Measurements from ENCODE around the gene TBC1D3C. TPM values are rescaled to one million over a fixed set of nuclear protein-coding genes. Genes with fewer than 3 reads are reported as not detected.
"Not testable (repeated sequence)": the region's sequence is repeated elsewhere in the genome, so short reads cannot be mapped to it uniquely, and the experiment has no call there.

Gene TBC1D3C
- total RNA-seq (2021) (0.31 TPM in 1 of 2 replicates, not detected in the other), Bru-seq, nascent RNA (not detected), BruChase-seq, experiment 1, labeled RNA remaining after a 2-hour chase (not detected), BruChase-seq, experiment 2, labeled RNA remaining after a 6-hour chase (not detected)
- long read RNA-seq: 0 reads

- CTCF ChIA-PET; POLR2A ChIA-PET (ENCODE audit: unreplicated experiment); H3K36me3 ChIP-seq (ENCODE audit: low read depth); H3K79me2 ChIP-seq (ENCODE audit: low read depth); H4K20me1 ChIP-seq (ENCODE audit: insufficient read depth); H3K4me3 ChIP-seq; H3K27me3 ChIP-seq (ENCODE audit: insufficient read depth, low read depth); DNase-seq; H3K9me3 ChIP-seq (ENCODE audit: insufficient read depth, low read depth); H2AFZ ChIP-seq; H3K27ac ChIP-seq; H3K4me2 ChIP-seq; BruUV-seq (replicated peaks); intact Hi-C loops (cut with micrococcal nuclease; ENCODE audit: unreplicated experiment); H3F3A ChIP-seq (ENCODE audit: insufficient read depth, low read depth); H3K4me1 ChIP-seq (replicated peaks; ENCODE audit: insufficient read depth); H3K9me2 ChIP-seq (ENCODE audit: insufficient read depth): not testable (repeated sequence)
These were observed at the start of gene TBC1D3C for GRCh38 chr17:38068534-38068933. Gene TBC1D3C (minus strand): TSS chr17:38068634. CDS start chr17:38067066, 1,568 bp downstream.

GRCh38 chr17:38099262-38099661 is 30.8 kb upstream of the TBC1D3C start:
- H4K20me1 ChIP-seq (ENCODE audit: insufficient read depth); BruUV-seq (replicated peaks); intact Hi-C loops (cut with micrococcal nuclease; ENCODE audit: unreplicated experiment); H3K27ac ChIP-seq; H3K9me2 ChIP-seq (ENCODE audit: insufficient read depth); H3F3A ChIP-seq (ENCODE audit: insufficient read depth, low read depth); H3K36me3 ChIP-seq (ENCODE audit: low read depth); H2AFZ ChIP-seq; H3K4me2 ChIP-seq; H3K4me1 ChIP-seq (replicated peaks; ENCODE audit: insufficient read depth); DNase-seq; H3K9me3 ChIP-seq (ENCODE audit: insufficient read depth, low read depth); H3K4me3 ChIP-seq; H3K27me3 ChIP-seq (ENCODE audit: insufficient read depth, low read depth); POLR2A ChIA-PET (ENCODE audit: unreplicated experiment); CTCF ChIA-PET; H3K79me2 ChIP-seq (ENCODE audit: low read depth): not testable (repeated sequence)

- H3K4me1 ChIP-seq (replicated peaks; ENCODE audit: insufficient read depth); DNase-seq; H3K79me2 ChIP-seq (ENCODE audit: low read depth); H3K4me2 ChIP-seq; H3F3A ChIP-seq (ENCODE audit: insufficient read depth, low read depth); H3K36me3 ChIP-seq (ENCODE audit: low read depth); POLR2A ChIA-PET (ENCODE audit: unreplicated experiment); intact Hi-C loops (cut with micrococcal nuclease; ENCODE audit: unreplicated experiment); H3K27ac ChIP-seq; H2AFZ ChIP-seq; H3K9me2 ChIP-seq (ENCODE audit: insufficient read depth); CTCF ChIA-PET; H3K9me3 ChIP-seq (ENCODE audit: insufficient read depth, low read depth); BruUV-seq (replicated peaks); H3K4me3 ChIP-seq; H4K20me1 ChIP-seq (ENCODE audit: insufficient read depth); H3K27me3 ChIP-seq (ENCODE audit: insufficient read depth, low read depth): not testable (repeated sequence)
These were observed 25.7 kb upstream of the TBC1D3C start for GRCh38 chr17:38094059-38094694.

GRCh38 chr17:38088120-38088519 is 19.7 kb upstream of the TBC1D3C start:
- POLR2A ChIA-PET (ENCODE audit: unreplicated experiment); BruUV-seq (replicated peaks); H3K9me2 ChIP-seq (ENCODE audit: insufficient read depth); H3F3A ChIP-seq (ENCODE audit: insufficient read depth, low read depth); CTCF ChIA-PET; intact Hi-C loops (cut with micrococcal nuclease; ENCODE audit: unreplicated experiment); H3K4me2 ChIP-seq; H3K9me3 ChIP-seq (ENCODE audit: insufficient read depth, low read depth); H3K4me1 ChIP-seq (replicated peaks; ENCODE audit: insufficient read depth); H3K79me2 ChIP-seq (ENCODE audit: low read depth); H3K4me3 ChIP-seq; H3K27me3 ChIP-seq (ENCODE audit: insufficient read depth, low read depth); H4K20me1 ChIP-seq (ENCODE audit: insufficient read depth); H2AFZ ChIP-seq; H3K36me3 ChIP-seq (ENCODE audit: low read depth): not testable (repeated sequence)
- H3K27ac ChIP-seq: peak overlapping the region; percentile 76
- peak in 1 of 2 experiments; percentile 1 for DNase-seq

- CTCF ChIA-PET; H3K9me2 ChIP-seq (ENCODE audit: insufficient read depth); POLR2A ChIA-PET (ENCODE audit: unreplicated experiment); H3K4me2 ChIP-seq; H3K79me2 ChIP-seq (ENCODE audit: low read depth); H3F3A ChIP-seq (ENCODE audit: insufficient read depth, low read depth); H3K36me3 ChIP-seq (ENCODE audit: low read depth); H3K9me3 ChIP-seq (ENCODE audit: insufficient read depth, low read depth); H3K4me3 ChIP-seq; H2AFZ ChIP-seq; H3K27me3 ChIP-seq (ENCODE audit: insufficient read depth, low read depth); H3K27ac ChIP-seq; H4K20me1 ChIP-seq (ENCODE audit: insufficient read depth); BruUV-seq (replicated peaks); intact Hi-C loops (cut with micrococcal nuclease; ENCODE audit: unreplicated experiment); H3K4me1 ChIP-seq (replicated peaks; ENCODE audit: insufficient read depth); DNase-seq: not testable (repeated sequence)
These were observed 18.9 kb upstream of the TBC1D3C start for GRCh38 chr17:38087344-38087743.

Other genes starting within 250 kb of the TBC1D3C start
- gene TBC1D3K, start 144.2 kb downstream of the TBC1D3C start, total RNA-seq (2021): not detected in 2 replicates
- gene TBC1D3L, start 79.6 kb downstream of the TBC1D3C start, total RNA-seq (2021): 25.2 and 33.5 TPM in 2 replicates
- 0.92 and 1.8 TPM in 2 replicates for gene TBC1D3D, start 64.7 kb downstream of the TBC1D3C start, total RNA-seq (2021)
- gene TBC1D3E, start 59.3 kb upstream of the TBC1D3C start, total RNA-seq (2021): not detected in 2 replicates
- gene TBC1D3, start 123.9 kb upstream of the TBC1D3C start, total RNA-seq (2021): not detected in 2 replicates
- gene MRPL45, start 228.5 kb upstream of the TBC1D3C start, total RNA-seq (2021): 50.6 and 56.2 TPM in 2 replicates

Measured in PC-9 (cell line).